Cardiac fibroblast (primary cell): ENCODE data around the gene NMT1.

Experiments used
- DNase-seq, 2 donors: peaks; one replicate each; pipeline versions ENCODE4 v3.0.0 to v3.0.0-alpha.2; 2010; ENCODE audit warnings: low read depth in 2 of 2
- H3K4me3 ChIP-seq, 2 donors: replicated peaks in 1 of 2; 1 replicate in 1 of 2; 2 replicates in 1 of 2; pipeline ENCODE4 v1.5.1; 2011; ENCODE audit warnings: low read depth in 2 of 2, low read length in 2 of 2, mild to moderate bottlenecking in 2 of 2, moderate library complexity in 1 of 2
- CTCF ChIP-seq: IDR thresholded peaks from one replicate; pipeline ENCODE4 v1.5.1; 2011; ENCODE audit warnings: low read depth, mild to moderate bottlenecking, low read length, inconsistent platforms

The NMT1 gene

DNA sequence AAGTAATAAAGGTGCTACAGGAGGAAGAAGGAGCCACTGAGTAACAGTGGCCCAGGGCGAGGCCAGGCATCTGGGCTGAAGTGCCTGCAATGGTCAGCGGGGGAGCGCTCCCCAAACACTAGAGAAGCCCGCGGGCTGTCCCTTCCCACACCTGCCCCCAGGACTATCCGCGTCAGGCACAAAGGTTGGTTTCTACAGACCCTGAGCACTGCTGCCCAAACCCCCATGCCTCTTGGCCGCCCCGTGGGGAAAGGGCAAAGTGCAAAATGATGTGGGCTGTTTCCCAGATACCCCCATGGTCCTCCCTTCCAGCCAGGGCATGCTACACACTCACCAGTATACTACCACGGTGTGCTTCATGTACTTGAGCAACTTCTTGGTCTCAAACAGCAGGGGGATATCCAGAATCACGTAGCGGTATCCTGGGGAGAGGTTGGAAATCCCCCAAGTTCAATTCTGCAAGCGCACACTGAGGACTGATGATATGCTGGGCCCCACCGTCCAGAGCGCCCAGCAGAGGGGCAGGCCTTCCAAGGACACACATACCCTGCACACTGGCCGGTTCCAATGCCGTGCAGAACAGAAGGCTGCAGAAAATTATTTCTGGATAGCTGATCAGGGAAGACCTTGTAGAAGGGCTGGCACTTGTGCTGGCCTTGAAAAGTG lies 31.2 kb upstream of the NMT1 start:
- TF ChIP-seq CTCF, result no peak
- DNase-seq, result no peak
- H3K4me3 ChIP-seq, result no peak overlapping the region

DNA sequence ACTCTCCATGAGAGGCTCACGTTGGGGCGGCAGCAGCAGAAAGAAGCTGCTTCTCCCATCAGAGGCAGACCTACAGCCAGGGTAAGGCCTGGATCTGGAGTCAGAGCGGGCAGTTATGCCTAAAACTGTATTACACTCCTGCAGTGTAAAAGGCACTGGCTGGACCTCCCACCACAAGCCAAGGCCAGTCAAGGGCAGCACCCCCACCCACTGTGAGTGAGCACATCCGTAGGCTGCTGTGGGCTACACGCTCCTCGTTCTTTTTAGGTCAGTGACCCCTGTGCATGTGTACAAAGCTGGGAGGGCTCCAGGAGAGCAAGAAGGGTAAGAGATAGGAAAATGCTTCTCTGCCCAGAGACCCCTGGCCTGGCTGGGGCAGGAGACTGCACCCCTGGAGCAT lies 30.4 kb upstream of the NMT1 start:
- no peak overlapping the region for H3K4me3 ChIP-seq
- TF ChIP-seq CTCF, result no peak
- no peak for DNase-seq

- DNase-seq, result no peak
- no peak for TF ChIP-seq CTCF
- H3K4me3 ChIP-seq, result no peak overlapping the region
Observed at GRCh38 chr17:45031231-45032173, 29.6 kb upstream of the NMT1 start.

DNA sequence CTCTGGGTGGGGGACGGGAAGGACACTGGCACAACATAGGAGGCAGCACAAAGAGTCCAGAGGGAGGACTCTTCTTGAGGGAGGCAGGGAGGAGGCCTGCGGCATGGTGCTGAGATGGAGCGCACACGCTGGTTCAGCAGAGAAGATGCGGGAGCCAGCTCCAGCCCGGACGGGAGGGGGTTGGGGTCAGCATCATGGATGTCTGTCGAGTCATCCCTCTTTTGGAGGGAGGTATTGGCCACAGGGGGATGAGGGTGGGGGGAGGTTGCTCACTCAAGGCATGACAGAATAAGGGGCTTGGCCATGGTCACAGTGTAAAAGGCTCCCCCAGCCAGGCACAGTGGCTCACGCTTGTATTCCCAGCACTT lies 29.0 kb upstream of the NMT1 start:
- no peak for TF ChIP-seq CTCF
- H3K4me3 ChIP-seq, result no peak overlapping the region
- no peak for DNase-seq

GRCh38 chr17:45034599-45034998 lies 26.5 kb upstream of the NMT1 start:
- no peak for TF ChIP-seq CTCF
- DNase-seq, result no peak
- H3K4me3 ChIP-seq, result no peak overlapping the region

- no peak for TF ChIP-seq CTCF
- no peak overlapping the region for H3K4me3 ChIP-seq
- no peak for DNase-seq
Observed at GRCh38 chr17:45035848-45036247, 25.3 kb upstream of the NMT1 start.
